22Rv1 (cell line): ENCODE measurements around the gene KCNK13.

Source experiments
- CTCF ChIP-seq: fragments of 450-650 bp; IDR thresholded peaks from 2 replicates; pipeline ENCODE4 v1.5.1; 2017; ENCODE audit warnings: mild to moderate bottlenecking
- ZFX ChIP-seq: fragments of 450-650 bp; IDR thresholded peaks from 2 replicates; pipeline ENCODE4 v1.6.1; 2017; ENCODE audit warnings: antibody characterized with exemption, borderline replicate concordance

- TF ChIP-seq CTCF: no peak
- no peak for TF ChIP-seq ZFX
Measured at GRCh38 chr14:90136904-90137303, 75.1 kb downstream of the KCNK13 start.
